Smooth muscle cell (in vitro differentiated cells): ENCODE data around the gene CCT5. TPM values are rescaled to one million over a fixed set of nuclear protein-coding genes. Genes with fewer than 3 reads are reported as not detected.

Experiments
- DNase-seq: peaks from one replicate; lab custom pipeline; 2025; ENCODE audit not compliant: unreplicated experiment; lab: John Stamatoyannopoulos, UW
- H2AFZ ChIP-seq: fragments of 200-600 bp; sonication (generic); 2 replicates; pipeline ENCODE4 v1.6.0; 2016; ENCODE audit warnings: antibody characterized with exemption, low read depth, mild to moderate bottlenecking
- H3F3A ChIP-seq: fragments of 200-600 bp; sonication (generic); 2 replicates; pipeline ENCODE4 v1.6.0; 2017; ENCODE audit warnings: antibody characterized with exemption, low read depth
- H3K27ac ChIP-seq: fragments of 200-600 bp; sonication (generic); 2 replicates; pipeline ENCODE4 v1.5.1; 2016; ENCODE audit warnings: low read depth, mild to moderate bottlenecking
- H3K27me3 ChIP-seq: fragments of 200-600 bp; sonication (generic); 2 replicates; pipeline ENCODE4 v1.6.1; 2016; ENCODE audit warnings: low read depth, mild to moderate bottlenecking
- H3K36me3 ChIP-seq: fragments of 200-600 bp; sonication (generic); 2 replicates; pipeline ENCODE4 v1.5.1; 2016; ENCODE audit warnings: low read depth
- H3K4me1 ChIP-seq: fragments of 200-600 bp; sonication (generic); 2 replicates; pipeline ENCODE4 v1.5.1; 2016; ENCODE audit warnings: low read depth
- H3K4me2 ChIP-seq: fragments of 200-600 bp; sonication (generic); 2 replicates; pipeline ENCODE4 v1.6.0; 2016; ENCODE audit warnings: mild to moderate bottlenecking
- H3K4me3 ChIP-seq: fragments of 200-600 bp; sonication (generic); 2 replicates; pipeline ENCODE4 v1.5.1; 2016; ENCODE audit warnings: mild to moderate bottlenecking
- H3K79me2 ChIP-seq: fragments of 200-600 bp; sonication (generic); 2 replicates; pipeline ENCODE4 v1.6.0; 2016; ENCODE audit warnings: low read depth, mild to moderate bottlenecking
- H3K9ac ChIP-seq: fragments of 200-600 bp; sonication (generic); 2 replicates; pipeline ENCODE4 v1.6.0; 2016; ENCODE audit warnings: low read depth
- H3K9me3 ChIP-seq: fragments of 200-600 bp; sonication (generic); replicated peaks from 2 replicates; pipeline ENCODE4 v1.5.1; 2016; ENCODE audit warnings: low read depth
- H4K20me1 ChIP-seq: fragments of 200-600 bp; sonication (generic); 2 replicates; pipeline ENCODE4 v1.6.0; 2016; ENCODE audit warnings: low read depth
- WGBS: methylation state at CpG from one replicate; pipeline ENCODE4 v1.1.7; 2016; ENCODE audit warnings: low lambda C conversion rate; 5-methylcytosine and 5-hydroxymethylcytosine counted together
- polyA plus RNA-seq: library from polyadenylated mRNA; unstranded; fragments of >200 nt; fragmentation: Nextera tagmentation; extraction: Ambion mirVana; gene quantifications from 2 replicates; pipeline ENCODE4 v1.2.1, GENCODE V29; 2016
- total RNA-seq: library from RNA; depleted of rRNA; stranded (reverse); fragments of >200 nt; gene quantifications from 2 replicates; pipeline ENCODE4 v1.2.3, GENCODE V29; 2014
- TF ChIP-seq, protein P1 (sequence below): fragments of 200-600 bp; sonication (generic); IDR thresholded peaks from 2 replicates; pipeline ENCODE4 v1.5.1; 2017; ENCODE audit warnings: borderline replicate concordance, mild to moderate bottlenecking, antibody characterized with exemption; ENCODE audit not compliant: insufficient read depth, poor library complexity, severe bottlenecking

Gene CCT5
- total and polyA plus RNA-seq, 2 experiments from 2014 or later: 146 to 198 TPM

- H3K27me3 ChIP-seq: no peaks in the 10 kb centered on the region
- no peaks in the 10 kb centered on the region for H3K79me2 ChIP-seq
- H2AFZ ChIP-seq: no peak overlapping the region
- WGBS: 93% methylated on average over 12 of the region's 12 CpGs
- TF ChIP-seq, protein P1, sequence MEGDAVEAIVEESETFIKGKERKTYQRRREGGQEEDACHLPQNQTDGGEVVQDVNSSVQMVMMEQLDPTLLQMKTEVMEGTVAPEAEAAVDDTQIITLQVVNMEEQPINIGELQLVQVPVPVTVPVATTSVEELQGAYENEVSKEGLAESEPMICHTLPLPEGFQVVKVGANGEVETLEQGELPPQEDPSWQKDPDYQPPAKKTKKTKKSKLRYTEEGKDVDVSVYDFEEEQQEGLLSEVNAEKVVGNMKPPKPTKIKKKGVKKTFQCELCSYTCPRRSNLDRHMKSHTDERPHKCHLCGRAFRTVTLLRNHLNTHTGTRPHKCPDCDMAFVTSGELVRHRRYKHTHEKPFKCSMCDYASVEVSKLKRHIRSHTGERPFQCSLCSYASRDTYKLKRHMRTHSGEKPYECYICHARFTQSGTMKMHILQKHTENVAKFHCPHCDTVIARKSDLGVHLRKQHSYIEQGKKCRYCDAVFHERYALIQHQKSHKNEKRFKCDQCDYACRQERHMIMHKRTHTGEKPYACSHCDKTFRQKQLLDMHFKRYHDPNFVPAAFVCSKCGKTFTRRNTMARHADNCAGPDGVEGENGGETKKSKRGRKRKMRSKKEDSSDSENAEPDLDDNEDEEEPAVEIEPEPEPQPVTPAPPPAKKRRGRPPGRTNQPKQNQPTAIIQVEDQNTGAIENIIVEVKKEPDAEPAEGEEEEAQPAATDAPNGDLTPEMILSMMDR: no peak
- H3K9ac ChIP-seq: no peak overlapping the region
- no peak for DNase-seq
- H3K36me3 ChIP-seq: no peaks in the 10 kb centered on the region
- H3K4me2 ChIP-seq: no peak overlapping the region
- no peaks in the 10 kb centered on the region for H4K20me1 ChIP-seq
- no peak overlapping the region for H3K27ac ChIP-seq
- no peaks in the 10 kb centered on the region for H3F3A ChIP-seq
- H3K4me3 ChIP-seq: no peak overlapping the region
- no peaks in the 10 kb centered on the region for H3K9me3 ChIP-seq
- H3K4me1 ChIP-seq: no peaks in the 10 kb centered on the region
Measured at GRCh38 chr5:10278658-10279279, 28.7 kb downstream of the CCT5 start.

DNA sequence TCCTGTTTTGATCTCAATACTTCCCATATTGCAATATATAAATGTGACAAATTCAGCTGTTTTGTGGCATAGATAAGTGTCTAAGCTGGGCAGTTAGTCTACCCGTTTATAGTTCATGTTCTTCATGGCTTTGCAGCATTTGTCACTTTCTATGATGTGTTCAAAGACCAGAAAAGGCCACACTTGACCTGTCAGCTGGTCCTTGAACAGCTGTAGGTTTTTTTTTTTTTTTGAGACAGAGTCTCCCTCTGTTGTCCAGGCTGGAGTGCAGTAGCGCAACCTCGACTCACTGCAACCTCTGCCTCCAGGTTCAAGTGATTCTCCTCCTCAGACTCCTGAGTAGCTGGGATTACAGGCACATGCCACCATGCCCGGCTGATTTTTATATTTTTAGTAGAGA is 29.2 kb downstream of the CCT5 start:
- Histone ChIP-seq H3K9me3 (no peaks in the 10 kb centered on the region), H3K4me1 (no peaks in the 10 kb centered on the region), H3F3A (no peaks in the 10 kb centered on the region), H4K20me1 (no peaks in the 10 kb centered on the region), H3K4me2 (no peak overlapping the region), H3K27ac (no peak overlapping the region), H3K27me3 (no peaks in the 10 kb centered on the region), H3K36me3 (no peaks in the 10 kb centered on the region), H3K9ac (no peak overlapping the region), H3K79me2 (no peaks in the 10 kb centered on the region), H2AFZ (no peak overlapping the region), H3K4me3 (no peak overlapping the region)
- no peak for DNase-seq
- TF ChIP-seq, protein P1: no peak
- 94% methylated on average over 4 of the region's 4 CpGs for WGBS

DNA sequence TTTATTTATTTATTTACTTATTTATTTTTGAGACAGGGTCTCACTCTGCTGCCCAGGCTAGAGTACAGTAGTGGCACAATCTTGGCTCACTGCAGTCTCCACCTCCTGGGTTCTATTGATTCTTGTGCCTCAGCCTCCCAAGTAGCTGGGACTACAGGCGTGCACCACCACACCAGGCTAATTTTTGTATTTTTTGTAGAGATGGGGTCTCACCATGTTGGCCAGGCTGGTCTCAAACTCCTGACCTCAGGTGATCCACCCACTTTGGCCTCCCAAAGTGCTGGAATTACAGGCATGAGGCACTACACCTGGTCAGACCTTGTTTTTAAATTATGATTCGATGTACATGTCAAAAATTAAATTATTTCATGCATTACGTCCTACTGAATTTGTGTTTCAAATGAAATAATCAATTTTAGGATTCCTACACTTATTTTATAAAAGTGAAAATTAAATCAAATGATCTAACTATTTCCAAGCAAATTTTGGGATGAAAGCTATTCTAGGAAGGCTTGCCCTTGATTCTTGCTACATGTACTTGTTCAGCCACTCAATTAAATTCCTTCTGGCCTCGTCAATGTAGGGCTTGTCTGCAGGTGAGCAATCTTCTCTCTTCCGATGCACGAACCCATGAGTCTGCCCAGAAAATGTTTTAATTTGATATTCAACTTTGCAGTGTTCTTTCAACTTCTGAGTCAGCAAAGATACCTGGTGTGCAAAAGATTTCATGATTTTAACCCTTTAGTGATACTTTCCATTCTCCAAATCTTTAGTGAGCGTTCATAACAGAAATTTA is 30.0 kb downstream of the CCT5 start:
- H4K20me1 ChIP-seq: no peaks in the 10 kb centered on the region
- no peak for DNase-seq
- H3K4me2 ChIP-seq: no peak overlapping the region

More for the DNA sequence above, 30.0 kb downstream of the CCT5 start:
- Histone ChIP-seq H2AFZ (no peak overlapping the region), H3K36me3 (no peaks in the 10 kb centered on the region), H3K9ac (no peak overlapping the region), H3K9me3 (no peaks in the 10 kb centered on the region), H3K4me3 (no peak overlapping the region), H3F3A (no peaks in the 10 kb centered on the region), H3K4me1 (no peaks in the 10 kb centered on the region), H3K27me3 (no peaks in the 10 kb centered on the region), H3K27ac (no peak overlapping the region), H3K79me2 (no peaks in the 10 kb centered on the region)
- 89% methylated on average over 7 of the region's 7 CpGs for WGBS
- TF ChIP-seq, protein P1: no peak
